Frontal cortex (tissue), 4 donors: ENCODE measurements around the gene LCORL. TPM values are rescaled to one million over a fixed set of nuclear protein-coding genes. Genes with fewer than 3 reads are reported as not detected.
"Not testable (repeated sequence)": the region's sequence is repeated elsewhere in the genome, so short reads cannot be mapped to it uniquely, and the experiment has no call there.

Source experiments
- DNase-seq, 2 donors: peaks; one replicate each; pipeline ENCODE4 v3.0.0; 2012; ENCODE audit warnings: low spot score in 2 of 2
- FAIRE-seq: peaks from 2 replicates; lab custom pipeline; 2012; peaks lifted over from hg19 to GRCh38; lab: Jason Lieb, UNC
- total RNA-seq: library from RNA; depleted of rRNA; stranded (reverse); fragments of >200 nt; gene quantifications from one replicate; pipeline ENCODE4 v1.2.3, GENCODE V29; 2014
- donor health status: control.
- donor health status: control.
- donor health status: control.

The LCORL gene
- 60.7 TPM for total RNA-seq

GRCh38 chr4:18021720-18022571, at the start of gene LCORL:
Gene LCORL (minus strand): TSS chr4:18021755. CDS start chr4:18021751, 4 bp downstream.
- FAIRE-seq (no peak), DNase-seq (peak; percentile 84 to 87)

GRCh38 chr4:18069810-18070209, 48.3 kb upstream of the LCORL start:
- no peak for FAIRE-seq
- no peak for DNase-seq

- no peak for FAIRE-seq
- DNase-seq = no peak
Observed at GRCh38 chr4:18067031-18067430, 45.5 kb upstream of the LCORL start.

GRCh38 chr4:18063079-18063478, 41.5 kb upstream of the LCORL start:
- no peak for DNase-seq
- FAIRE-seq = no peak

- DNase-seq (no peak), FAIRE-seq (no peak)
Observed at GRCh38 chr4:18057821-18058533, 36.4 kb upstream of the LCORL start.

GRCh38 chr4:18056030-18056429, 34.5 kb upstream of the LCORL start:
- no peak for DNase-seq
- no peak for FAIRE-seq

GRCh38 chr4:18052158-18052557, 30.6 kb upstream of the LCORL start:
- DNase-seq (no peak), FAIRE-seq (no peak)

GRCh38 chr4:18051281-18051680, 29.7 kb upstream of the LCORL start:
- DNase-seq = no peak
- FAIRE-seq = no peak

GRCh38 chr4:18050448-18050847, 28.9 kb upstream of the LCORL start:
- FAIRE-seq (no peak), DNase-seq (no peak)

- FAIRE-seq (no peak), DNase-seq (no peak)
Observed at GRCh38 chr4:18049446-18049845, 27.9 kb upstream of the LCORL start.

GRCh38 chr4:18042754-18043153, 21.2 kb upstream of the LCORL start:
- FAIRE-seq (no peak), DNase-seq (no peak)

GRCh38 chr4:18042012-18042411, 20.5 kb upstream of the LCORL start:
- FAIRE-seq (no peak), DNase-seq (no peak)

- DNase-seq (no peak), FAIRE-seq (no peak)
Observed at GRCh38 chr4:18041114-18041513, 19.6 kb upstream of the LCORL start.

GRCh38 chr4:18039113-18039512, 17.6 kb upstream of the LCORL start:
- DNase-seq = no peak
- no peak for FAIRE-seq

GRCh38 chr4:18036369-18036768, 14.8 kb upstream of the LCORL start:
- DNase-seq, FAIRE-seq: not testable (repeated sequence)

GRCh38 chr4:18034099-18034498, 12.5 kb upstream of the LCORL start:
- FAIRE-seq (no peak), DNase-seq (no peak)

GRCh38 chr4:18033111-18034085, 11.8 kb upstream of the LCORL start:
- DNase-seq = no peak
- no peak for FAIRE-seq

- FAIRE-seq = no peak
- no peak for DNase-seq
Observed at GRCh38 chr4:18025288-18025687, 3.7 kb upstream of the LCORL start.

- FAIRE-seq (no peak), DNase-seq (no peak)
Observed at GRCh38 chr4:18022572-18023050, 1.1 kb upstream of the LCORL start.

- FAIRE-seq (no peak), DNase-seq (peak in 1 of 2 donors; percentile 25)
Observed at GRCh38 chr4:18021470-18021719, 160 bp downstream of the LCORL start.
